Anterior cingulate cortex (tissue), 58 donors: ENCODE data around the gene HEXIM2.

Experiments
- DNase-seq, 58 donors: peaks; one replicate each; lab custom pipeline; 2025; lab: John Stamatoyannopoulos, UW

The HEXIM2 gene

GRCh38 chr17:45127548-45128300 is 34.0 kb upstream of the HEXIM2 start:
- no peak for DNase-seq

GRCh38 chr17:45128331-45128730 is 33.3 kb upstream of the HEXIM2 start:
- DNase-seq = no peak

GRCh38 chr17:45128989-45129388 is 32.7 kb upstream of the HEXIM2 start:
- no peak for DNase-seq

- peak in 1 of 58 donors; percentile 26 for DNase-seq
Observed at GRCh38 chr17:45129426-45129939, 32.2 kb upstream of the HEXIM2 start.

GRCh38 chr17:45129940-45130680 is 31.6 kb upstream of the HEXIM2 start:
- DNase-seq = no peak

- peak in 1 of 58 donors; percentile 2 for DNase-seq
Observed at GRCh38 chr17:45130681-45131615, 30.7 kb upstream of the HEXIM2 start.

- DNase-seq = peak in 17 of 58 donors; percentile 9 to 52 (median 26)
Observed at GRCh38 chr17:45131616-45132319, 29.9 kb upstream of the HEXIM2 start.

- no peak for DNase-seq
Observed at GRCh38 chr17:45132320-45132571, 29.4 kb upstream of the HEXIM2 start, which contains the start of gene PLCD3. Gene PLCD3 (minus strand): TSS chr17:45132515. CDS start chr17:45132410, 105 bp downstream.

- DNase-seq = peak in 54 of 58 donors; percentile 19 to 84 (median 67)
Observed at GRCh38 chr17:45132572-45133463, 28.9 kb upstream of the HEXIM2 start.

- peak; percentile 68 to 98 (median 89) for DNase-seq
Observed at GRCh38 chr17:45135192-45135977, 26.3 kb upstream of the HEXIM2 start, which contains the start of gene ACBD4. Gene ACBD4 (plus strand): TSS chr17:45135687. CDS start chr17:45136145, 458 bp downstream.

- peak in 1 of 58 donors; percentile 44 for DNase-seq
Observed at GRCh38 chr17:45135978-45136791, 25.5 kb upstream of the HEXIM2 start.

GRCh38 chr17:45136846-45137560 is 24.7 kb upstream of the HEXIM2 start:
- DNase-seq = no peak

GRCh38 chr17:45137561-45138305 is 23.9 kb upstream of the HEXIM2 start:
- no peak for DNase-seq

GRCh38 chr17:45138911-45139532 is 22.7 kb upstream of the HEXIM2 start:
- no peak for DNase-seq

- DNase-seq = no peak
Observed at GRCh38 chr17:45139533-45139920, 22.1 kb upstream of the HEXIM2 start.
